HG03469 (cell line): ENCODE results near the gene RAB8A.

Source experiments
- ATAC-seq: cut with Tn5 transposase; IDR thresholded peaks from one replicate; pipeline ENCODE4 v1.9.1; 2021; ENCODE audit warnings: mild to moderate bottlenecking, moderate library complexity, moderate number of reproducible peaks; ENCODE audit not compliant: unreplicated experiment

Gene RAB8A

GRCh38 chr19:16111160-16111908 is at the start of gene RAB8A:
Gene RAB8A (plus strand): TSS chr19:16111889. CDS start chr19:16111902, 13 bp downstream.
- peak; percentile 72 for ATAC-seq

- ATAC-seq, result no peak
These were observed 49.7 kb upstream of the RAB8A start for GRCh38 chr19:16061943-16062342.

GRCh38 chr19:16062789-16063188 is 48.9 kb upstream of the RAB8A start:
- ATAC-seq, result no peak

- ATAC-seq, result no peak
These were observed 47.3 kb upstream of the RAB8A start for GRCh38 chr19:16064209-16064889.

- no peak for ATAC-seq
These were observed 45.0 kb upstream of the RAB8A start for GRCh38 chr19:16066611-16067104.

GRCh38 chr19:16067205-16067938 is 44.3 kb upstream of the RAB8A start:
- no peak for ATAC-seq

- no peak for ATAC-seq
These were observed 42.9 kb upstream of the RAB8A start for GRCh38 chr19:16068696-16069259.

- no peak for ATAC-seq
These were observed 41.8 kb upstream of the RAB8A start for GRCh38 chr19:16069813-16070365.

GRCh38 chr19:16070366-16070990 is 41.2 kb upstream of the RAB8A start:
- ATAC-seq, result peak; percentile 45

- ATAC-seq, result no peak
These were observed 40.5 kb upstream of the RAB8A start for GRCh38 chr19:16071072-16071691.

GRCh38 chr19:16073481-16073880 is 38.2 kb upstream of the RAB8A start:
- ATAC-seq, result no peak

GRCh38 chr19:16073988-16074387 is 37.7 kb upstream of the RAB8A start:
- ATAC-seq, result no peak

- no peak for ATAC-seq
These were observed 37.0 kb upstream of the RAB8A start for GRCh38 chr19:16074488-16075365.

GRCh38 chr19:16075430-16076153 is 36.1 kb upstream of the RAB8A start:
- ATAC-seq, result no peak

- ATAC-seq, result no peak
These were observed 35.3 kb upstream of the RAB8A start, which contains the start of gene TPM4 for GRCh38 chr19:16076154-16076957. Gene TPM4 (plus strand): TSS chr19:16076495. CDS start chr19:16076566, 71 bp downstream.

- no peak for ATAC-seq
These were observed 34.6 kb upstream of the RAB8A start for GRCh38 chr19:16076958-16077611.
